ENCODE results near the gene DUSP1. TPM values are rescaled to one million over a fixed set of nuclear protein-coding genes. Genes with fewer than 3 reads are reported as not detected.

DUSP1 gene
- total RNA-seq, 1 experiment from 2014 or later: 99.2 TPM

DNA sequence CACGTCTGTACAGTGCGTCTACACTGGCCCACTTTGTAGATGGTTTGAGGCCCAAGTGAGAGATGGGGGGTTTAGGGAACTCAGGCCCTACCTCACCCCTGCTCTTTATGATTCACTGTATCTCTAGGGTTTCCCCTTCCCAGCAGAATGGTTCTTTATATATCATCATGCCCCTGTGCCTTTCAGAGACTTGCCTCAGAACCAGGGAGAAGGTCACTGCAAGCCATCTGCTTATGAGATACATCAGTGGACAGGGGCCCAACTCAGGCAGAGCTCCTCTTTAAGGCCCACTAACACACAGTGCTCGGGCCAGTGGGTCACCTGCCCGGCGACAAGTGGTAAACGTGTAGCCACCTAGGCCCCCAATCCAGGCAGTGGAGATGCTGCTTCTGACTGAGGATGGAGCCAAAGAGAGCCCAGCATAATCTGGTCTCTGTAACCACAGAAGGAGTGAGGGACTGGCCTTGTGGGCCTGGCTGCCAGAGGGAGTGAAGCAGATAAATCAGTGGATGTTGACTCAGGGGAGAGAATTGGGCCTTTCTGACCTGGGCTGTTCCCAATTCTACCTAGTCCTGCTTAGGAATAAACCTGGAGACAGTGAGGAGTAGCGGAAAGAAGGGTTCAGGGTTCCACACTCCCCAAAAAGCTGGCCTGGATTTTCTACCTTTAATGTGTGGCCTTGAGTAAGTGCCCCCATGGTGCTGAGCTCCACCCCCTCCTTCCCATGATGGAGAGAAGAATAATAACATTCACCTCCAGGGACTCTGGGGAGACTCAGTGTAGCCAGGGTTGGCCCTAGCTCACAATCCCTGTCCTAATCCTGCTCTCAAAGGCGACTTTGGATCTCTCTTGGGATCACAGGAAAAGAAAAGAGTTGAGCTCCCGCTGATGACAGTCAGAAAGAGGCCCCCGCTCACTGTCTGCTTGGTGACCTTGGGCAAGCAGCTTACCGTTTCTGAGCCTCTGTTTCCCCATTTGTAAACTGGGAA lies 2.8 kb upstream of the DUSP1 start:
- Histone ChIP-seq H3K36me3 (peaks cover 20% of the 10 kb centered on the region), H3K4me3 (no peak overlapping the region), H3K27me3 (no peaks in the 10 kb centered on the region), H3K9me3 (peaks cover 2% of the 10 kb centered on the region; the same call in 1 of the 2 replicates)
- no peak for DNase-seq

DNA sequence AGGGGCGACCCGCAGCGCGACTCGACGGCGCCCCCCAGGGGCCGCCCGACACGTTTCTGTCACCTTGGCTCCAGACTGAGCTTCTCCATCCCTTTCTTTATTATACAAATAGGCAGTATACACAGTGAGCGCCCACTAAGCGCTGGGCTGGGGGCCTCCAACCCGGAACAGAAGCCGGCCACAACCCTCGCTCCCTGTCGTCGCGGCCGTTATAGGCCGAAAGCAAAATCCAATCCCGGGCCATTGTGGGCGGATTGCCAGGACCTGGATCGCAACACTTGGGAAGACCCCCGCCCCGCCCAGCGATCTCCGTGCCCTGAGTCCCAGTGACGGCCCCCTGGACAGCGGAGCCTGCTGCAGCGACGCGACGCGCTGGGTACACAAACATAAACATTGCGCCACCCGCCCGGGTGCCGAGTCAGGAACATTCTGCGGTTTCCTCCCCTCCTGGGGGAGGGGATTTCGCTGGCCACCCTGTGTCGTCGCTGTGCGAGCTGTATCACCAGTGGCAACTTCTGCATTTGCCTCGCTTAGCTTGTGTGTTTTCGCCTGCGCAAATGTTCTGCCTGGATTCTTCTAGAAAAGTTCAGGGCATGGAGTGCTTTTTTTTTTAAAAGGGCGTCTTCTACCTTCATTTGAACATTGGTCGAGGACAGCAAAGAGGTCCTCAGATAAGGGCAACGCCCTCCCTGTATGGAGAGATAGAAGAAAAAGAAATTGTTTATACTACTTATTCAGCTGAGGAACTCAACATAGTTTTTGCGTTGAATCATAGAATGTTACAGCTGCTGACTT lies 1.3 kb upstream of the DUSP1 start:
- H3K9me3 ChIP-seq: peaks cover 2% of the 10 kb centered on the region; the same call in 1 of the 2 replicates
- DNase-seq: peak; percentile 75
- no peaks in the 10 kb centered on the region for H3K27me3 ChIP-seq
- peaks cover 34% of the 10 kb centered on the region for H3K36me3 ChIP-seq
- H3K4me3 ChIP-seq: no peak overlapping the region; the same call in none of the 2 replicates

DNA sequence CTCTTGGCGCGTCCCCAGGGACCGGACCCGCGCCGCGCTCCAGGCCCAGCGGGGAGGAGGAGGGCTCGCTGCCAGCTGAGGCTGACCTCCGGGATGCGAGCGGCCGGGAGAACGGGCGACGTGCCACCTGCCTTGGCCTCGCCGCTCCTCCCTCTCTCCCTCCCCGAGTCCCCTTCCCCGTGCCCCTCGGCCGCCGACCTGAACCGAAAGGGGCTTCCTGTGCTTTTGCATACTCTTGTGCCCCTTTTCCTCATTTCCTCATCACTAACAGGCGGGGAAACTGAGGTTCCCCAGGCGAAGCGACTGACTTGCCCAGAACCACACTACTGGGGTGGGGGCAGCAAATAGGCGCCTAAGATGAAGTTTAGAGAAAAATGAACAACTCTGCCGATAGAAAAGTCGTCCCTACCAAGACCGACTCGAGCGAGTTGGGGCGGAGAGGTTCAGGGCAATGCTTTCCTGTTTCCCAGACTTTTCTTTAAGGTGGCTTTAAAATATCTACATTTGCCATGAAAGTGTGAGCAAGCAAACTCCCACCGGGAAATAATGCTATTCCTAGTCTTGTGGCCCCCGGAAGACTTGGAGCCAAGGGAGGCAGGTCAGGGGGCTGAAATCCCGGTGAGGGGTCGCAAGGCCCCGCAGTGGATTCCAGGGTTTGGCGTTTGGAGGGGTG lies 580 bp upstream of the DUSP1 start:
- Histone ChIP-seq H3K4me3 (peak overlapping the region; percentile 96), H3K9me3 (peaks cover 2% of the 10 kb centered on the region; the same call in 1 of the 2 replicates), H3K27me3 (no peaks in the 10 kb centered on the region), H3K36me3 (peaks cover 40% of the 10 kb centered on the region)
- DNase-seq: peak; percentile 66

DNA sequence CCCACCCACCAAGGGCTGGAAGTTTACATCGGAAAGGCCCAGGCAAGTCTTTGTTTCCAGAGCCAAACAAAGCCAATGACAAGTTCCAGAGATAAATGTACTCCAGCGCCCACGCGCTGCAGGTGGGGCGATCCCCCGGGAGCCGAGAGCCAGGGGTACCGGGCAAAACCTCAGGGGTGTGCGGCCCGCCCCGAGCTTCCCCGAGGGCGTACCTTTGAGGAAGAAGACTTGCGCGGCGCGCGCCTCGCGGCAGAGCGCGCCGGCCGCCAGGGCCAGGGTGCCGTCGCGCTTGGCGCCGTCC lies 671 bp downstream of the DUSP1 start:
- no peaks in the 10 kb centered on the region for H3K27me3 ChIP-seq
- H3K4me3 ChIP-seq: peak overlapping the region; percentile 96
- H3K36me3 ChIP-seq: peaks cover 40% of the 10 kb centered on the region
- no peak for DNase-seq
- peaks cover 2% of the 10 kb centered on the region; the same call in 1 of the 2 replicates for H3K9me3 ChIP-seq

DNA sequence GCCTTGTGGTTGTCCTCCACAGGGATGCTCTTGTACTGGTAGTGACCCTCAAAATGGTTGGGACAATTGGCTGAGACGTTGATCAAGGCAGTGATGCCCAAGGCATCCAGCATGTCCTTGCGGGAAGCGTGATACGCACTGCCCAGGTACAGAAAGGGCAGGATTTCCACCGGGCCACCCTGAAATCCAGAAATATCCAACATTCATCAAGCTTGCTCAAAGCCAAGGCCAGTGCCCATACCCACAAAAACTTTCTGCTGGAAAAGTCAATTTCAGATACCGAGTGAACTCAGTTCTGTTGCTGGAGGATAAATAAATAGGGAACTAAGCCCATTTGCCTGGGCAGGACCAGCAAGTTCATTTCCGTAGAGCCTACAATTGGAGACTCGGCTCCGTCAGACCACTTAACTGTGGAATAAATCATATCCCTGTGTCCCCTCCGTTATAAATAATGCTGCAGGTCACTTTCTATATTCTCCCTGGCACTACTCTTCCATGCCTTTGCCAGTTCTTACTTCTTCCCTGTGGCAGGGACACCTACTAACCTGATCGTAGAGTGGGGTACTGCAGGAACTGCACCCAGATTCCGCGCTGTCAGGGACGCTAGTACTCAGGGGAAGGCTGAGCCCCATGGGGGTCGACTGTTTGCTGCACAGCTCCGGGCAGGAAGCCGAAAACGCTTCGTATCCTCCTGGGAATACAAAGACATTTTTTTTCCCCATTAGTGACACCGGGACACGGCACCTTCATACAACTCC lies 1.2 kb downstream of the DUSP1 start:
- Histone ChIP-seq H3K4me3 (peak overlapping the region; percentile 96), H3K27me3 (no peaks in the 10 kb centered on the region), H3K36me3 (peaks cover 40% of the 10 kb centered on the region), H3K9me3 (peaks cover 2% of the 10 kb centered on the region; the same call in 1 of the 2 replicates)
- DNase-seq: no peak

DNA sequence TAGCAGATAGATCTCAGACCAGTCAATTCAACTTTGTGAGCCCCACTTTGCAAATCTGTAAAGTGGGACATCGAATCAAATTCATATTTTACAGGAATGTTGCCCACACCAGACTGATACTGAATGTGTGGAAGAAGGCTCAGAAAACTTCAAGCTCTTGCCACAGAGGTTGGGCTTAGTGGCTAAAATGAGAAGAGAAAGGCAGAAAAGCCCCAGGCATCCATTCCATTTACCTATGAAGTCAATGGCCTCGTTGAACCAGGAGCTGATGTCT lies 1.7 kb downstream of the DUSP1 start:
- H3K36me3 ChIP-seq: peaks cover 40% of the 10 kb centered on the region

DNA sequence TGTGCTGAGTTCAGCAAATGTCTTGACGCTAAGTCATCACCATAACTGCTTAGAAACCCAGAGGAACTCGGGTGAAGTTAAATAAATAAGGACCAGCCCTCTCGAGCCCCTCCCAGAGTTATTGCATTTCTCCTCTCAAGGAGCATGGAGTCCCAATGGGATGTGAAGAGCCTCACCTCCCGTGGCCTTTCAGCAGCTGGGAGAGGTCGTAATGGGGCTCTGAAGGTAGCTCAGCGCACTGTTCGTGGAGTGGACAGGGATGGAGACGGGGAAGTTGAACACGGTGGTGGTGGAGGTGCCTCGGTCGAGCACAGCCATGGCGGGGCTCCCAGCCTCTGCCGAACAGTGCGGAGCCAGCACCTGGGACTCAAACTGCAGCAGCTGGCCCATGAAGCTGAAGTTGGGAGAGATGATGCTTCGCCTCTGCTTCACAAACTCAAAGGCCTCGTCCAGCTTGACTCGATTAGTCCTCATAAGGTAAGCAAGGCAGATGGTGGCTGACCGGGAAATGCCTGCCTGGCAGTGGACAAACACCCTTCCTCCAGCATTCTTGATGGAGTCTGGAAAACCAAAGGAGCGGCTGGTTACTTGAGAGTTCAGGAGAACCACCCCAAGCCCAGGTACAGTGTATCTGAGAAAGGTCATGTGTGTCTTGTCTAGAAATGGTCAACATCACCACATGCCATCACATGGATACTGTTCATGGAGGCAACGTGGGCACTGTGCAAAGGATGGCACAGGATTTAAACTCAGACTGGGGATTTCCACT lies 2.2 kb downstream of the DUSP1 start:
- H3K27me3 ChIP-seq: no peaks in the 10 kb centered on the region
- no peak for DNase-seq
- H3K9me3 ChIP-seq: peaks cover 2% of the 10 kb centered on the region; the same call in 1 of the 2 replicates
- peaks cover 40% of the 10 kb centered on the region for H3K36me3 ChIP-seq
- peak overlapping the region; percentile 96 for H3K4me3 ChIP-seq

More for the DNA sequence above, 1.7 kb downstream of the DUSP1 start:
- peaks cover 2% of the 10 kb centered on the region; the same call in 1 of the 2 replicates for H3K9me3 ChIP-seq
- DNase-seq: no peak
- no peaks in the 10 kb centered on the region for H3K27me3 ChIP-seq
- H3K4me3 ChIP-seq: peak overlapping the region; percentile 96

DNA sequence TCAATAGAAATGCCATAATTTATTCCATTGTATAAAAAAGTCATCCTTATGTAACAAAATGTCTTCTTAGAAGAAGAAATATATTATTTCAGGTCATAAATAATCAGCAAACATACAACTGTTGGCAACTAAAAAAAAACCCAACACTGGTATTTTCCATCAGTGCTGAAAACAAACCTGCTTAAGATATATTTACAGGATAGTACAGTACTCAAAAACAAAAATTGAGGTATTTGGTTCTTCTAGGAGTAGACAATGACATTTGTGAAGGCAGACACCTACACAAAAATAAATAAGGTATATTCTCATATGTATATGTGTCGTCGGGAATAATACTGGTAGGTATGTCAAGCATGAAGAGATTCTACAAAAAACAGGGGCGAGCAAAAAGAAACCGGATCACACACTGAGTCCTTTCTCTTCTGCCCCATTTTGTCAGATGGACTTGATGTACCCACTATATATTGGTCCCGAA lies 2.9 kb downstream of the DUSP1 start:
- no peak for DNase-seq
- H3K4me3 ChIP-seq: peak overlapping the region; percentile 96
- H3K9me3 ChIP-seq: peaks cover 2% of the 10 kb centered on the region; the same call in 1 of the 2 replicates
- H3K36me3 ChIP-seq: peaks cover 40% of the 10 kb centered on the region
- H3K27me3 ChIP-seq: no peaks in the 10 kb centered on the region

DNA sequence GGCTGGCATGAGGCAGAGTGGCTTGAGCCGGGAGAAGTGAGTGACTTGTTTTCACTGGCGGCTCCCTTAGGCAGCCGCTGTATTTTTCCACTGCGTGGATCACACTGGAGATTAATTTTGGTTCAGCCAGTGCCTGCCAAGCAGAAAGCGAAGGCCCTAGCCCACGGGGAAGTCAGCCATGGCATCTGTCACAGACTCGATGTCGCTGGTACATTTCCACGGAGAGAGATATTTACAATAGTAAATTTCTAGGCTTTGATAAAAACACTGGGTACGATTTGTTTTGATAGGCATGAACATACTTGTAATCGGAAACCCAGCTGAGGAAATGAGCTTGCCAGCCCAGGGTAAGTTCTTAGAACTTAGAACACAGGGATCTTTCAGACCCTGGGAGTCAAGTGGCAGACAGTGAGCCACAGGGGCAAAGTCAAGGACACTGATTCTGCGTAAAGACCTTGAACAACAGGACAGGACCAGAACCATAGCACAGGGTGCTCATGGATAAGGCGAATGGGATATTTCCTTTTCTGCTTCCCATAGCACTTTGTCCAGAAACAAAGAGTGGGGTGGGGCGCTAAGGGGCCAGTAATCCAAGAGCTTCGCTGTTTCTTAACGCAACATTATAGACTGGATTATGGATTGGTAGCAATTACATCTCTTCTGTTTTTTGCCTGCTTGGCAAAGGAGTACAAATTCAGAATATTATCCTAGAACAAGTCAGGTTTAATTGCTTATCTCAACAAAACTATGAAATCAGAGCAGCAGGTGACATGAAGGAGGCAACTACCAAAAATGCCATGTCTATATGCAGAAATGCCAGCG lies 4.5 kb downstream of the DUSP1 start:
- H3K27me3 ChIP-seq: no peaks in the 10 kb centered on the region
- H3K36me3 ChIP-seq: peaks cover 40% of the 10 kb centered on the region
- peak overlapping the region; percentile 1; the same call in 1 of the 2 replicates for H3K4me3 ChIP-seq
- H3K9me3 ChIP-seq: peaks cover 2% of the 10 kb centered on the region; the same call in 1 of the 2 replicates
- peak; percentile 59 for DNase-seq

DNA sequence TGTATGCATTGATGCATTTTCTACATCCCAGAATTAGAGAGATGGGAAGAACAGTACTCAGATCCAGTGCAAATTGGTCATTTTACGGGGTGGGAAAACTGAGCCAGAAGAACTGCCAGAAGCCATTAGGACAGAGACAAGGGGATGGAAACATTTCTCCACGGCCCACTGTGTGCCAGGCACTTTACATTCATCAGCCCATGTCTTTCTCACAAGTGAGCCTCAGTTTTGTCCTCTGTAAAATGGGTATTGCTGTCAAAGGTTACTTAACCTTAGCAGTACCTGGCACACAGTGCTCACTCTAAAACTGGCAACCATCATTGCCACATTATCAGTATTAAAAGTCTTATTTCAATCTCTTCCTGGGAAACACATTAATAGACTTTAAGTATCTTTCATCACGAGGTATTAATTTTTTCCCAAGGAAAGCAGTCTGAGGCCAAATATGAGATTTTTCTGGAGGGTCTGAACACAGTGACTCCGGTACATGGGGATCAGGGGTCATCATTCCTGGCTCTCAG lies 5.2 kb downstream of the DUSP1 start:
- H3K4me3 ChIP-seq: peak overlapping the region; percentile 41
- no peak for DNase-seq
- H3K36me3 ChIP-seq: peaks cover 39% of the 10 kb centered on the region
- H3K9me3 ChIP-seq: peaks cover 2% of the 10 kb centered on the region; the same call in 1 of the 2 replicates
- no peaks in the 10 kb centered on the region for H3K27me3 ChIP-seq

DNA sequence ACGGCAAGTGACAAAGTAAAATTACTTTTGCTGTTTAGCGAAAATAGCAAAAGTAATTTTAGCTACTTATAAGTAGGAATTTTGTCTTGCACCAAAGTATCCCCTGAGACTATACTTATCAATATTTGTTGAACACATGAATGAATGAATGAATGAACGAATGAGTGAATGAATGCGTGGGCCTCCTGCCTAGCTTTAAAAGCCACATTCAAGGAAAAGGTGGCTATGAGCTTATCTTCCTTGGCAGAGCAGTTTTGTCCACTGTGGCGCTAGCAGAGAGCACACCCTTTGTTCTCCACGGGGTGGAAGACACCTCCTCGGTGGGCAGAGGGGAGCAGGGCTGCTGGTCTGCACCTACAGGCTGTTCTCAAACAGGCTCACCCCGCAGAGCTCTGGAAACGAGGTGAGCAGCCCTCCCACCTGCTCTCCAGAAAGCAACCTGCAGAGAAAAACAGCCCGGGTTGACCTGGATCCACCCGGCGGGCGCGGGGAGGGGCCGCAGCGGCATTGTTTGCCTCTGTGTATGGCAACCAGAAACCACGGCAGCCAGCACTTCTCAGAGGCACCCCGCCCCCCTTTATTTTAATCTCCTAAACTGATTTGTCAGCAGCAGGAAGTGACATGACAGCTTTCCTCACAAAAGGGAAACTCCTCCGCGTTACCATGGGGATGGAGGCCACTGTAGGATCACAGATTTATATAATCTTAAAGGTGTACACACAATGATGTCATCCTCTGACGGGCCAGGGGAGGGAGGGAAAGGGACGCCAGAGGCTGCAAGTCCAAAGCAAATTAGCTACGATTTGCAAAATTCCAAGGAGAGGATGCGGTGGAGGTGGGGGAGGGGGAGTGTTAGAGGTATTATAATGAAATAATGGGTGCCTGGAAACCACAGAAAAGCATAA lies 5.9 kb downstream of the DUSP1 start:
- H3K36me3 ChIP-seq: peaks cover 34% of the 10 kb centered on the region

DNA sequence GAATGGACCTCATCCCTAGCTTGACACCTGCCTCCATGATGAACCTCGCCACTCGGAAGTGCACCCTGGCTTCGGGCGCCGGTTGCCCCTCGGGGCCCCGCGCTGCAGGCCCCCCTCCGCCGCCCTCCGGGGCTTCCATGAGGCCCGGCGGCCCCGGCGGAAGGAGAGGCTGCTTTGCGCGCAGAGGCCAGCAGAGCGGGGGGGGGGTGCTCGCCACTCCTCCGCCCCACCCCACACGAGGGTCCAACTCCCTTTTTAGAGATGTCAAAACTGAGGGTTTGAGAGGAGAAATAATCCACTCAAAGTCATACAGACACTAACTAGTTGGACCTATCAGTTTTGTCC lies 7.9 kb downstream of the DUSP1 start:
- no peak overlapping the region for H3K4me3 ChIP-seq
- H3K36me3 ChIP-seq: peaks cover 14% of the 10 kb centered on the region
- no peak for DNase-seq
- H3K9me3 ChIP-seq: peaks cover 8% of the 10 kb centered on the region
- H3K27me3 ChIP-seq: no peaks in the 10 kb centered on the region

More for the DNA sequence above, 5.9 kb downstream of the DUSP1 start:
- H3K9me3 ChIP-seq: peaks cover 6% of the 10 kb centered on the region
- peak overlapping the region; percentile 41 for H3K4me3 ChIP-seq
- H3K27me3 ChIP-seq: no peaks in the 10 kb centered on the region
- peak; percentile 99 for DNase-seq

DNA sequence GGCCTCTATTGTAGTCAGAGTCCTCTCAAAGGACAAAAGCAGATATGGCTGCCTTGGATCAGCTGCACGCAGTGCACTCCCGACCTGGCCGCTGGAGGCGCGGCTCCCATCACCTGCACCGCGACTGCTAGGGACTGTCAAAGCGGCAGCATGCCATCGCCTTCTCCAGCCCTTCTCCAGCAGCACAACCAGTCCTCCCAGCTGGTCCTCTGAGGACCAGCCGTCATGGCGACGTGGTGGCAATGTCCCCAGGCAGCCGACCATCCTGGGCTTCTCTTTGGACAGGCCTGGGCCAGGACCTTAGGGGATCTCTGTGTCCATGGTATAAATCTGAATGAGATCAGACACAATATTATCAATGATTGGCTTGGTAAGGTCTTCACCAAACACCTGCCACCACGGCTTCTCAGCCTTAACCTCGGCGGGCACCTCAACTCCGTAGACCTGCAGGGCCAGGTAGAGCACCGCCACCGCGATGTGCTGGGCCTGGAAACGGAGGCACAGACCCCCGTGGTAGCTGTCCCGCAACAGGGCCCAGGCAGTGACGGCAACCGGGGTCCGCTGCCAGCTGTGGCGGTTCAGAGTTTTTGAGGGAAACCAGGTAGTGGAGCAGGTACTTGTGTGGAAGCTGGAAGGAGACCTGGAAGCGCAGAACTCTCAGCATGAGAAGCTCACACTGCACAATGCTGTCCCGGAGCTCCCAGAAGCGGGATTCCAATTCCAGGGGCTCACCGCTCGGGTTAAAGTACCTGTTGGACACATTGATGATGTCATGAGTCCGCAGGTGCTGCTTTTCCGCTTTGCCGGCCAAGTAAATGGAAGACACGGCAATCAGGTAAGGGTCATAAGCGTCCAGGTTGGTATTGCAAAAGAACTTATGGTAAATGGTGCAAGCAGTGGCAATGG lies 8.5 kb downstream of the DUSP1 start:
- Histone ChIP-seq H3K4me3 (no peak overlapping the region), H3K27me3 (no peaks in the 10 kb centered on the region), H3K36me3 (peaks cover 7% of the 10 kb centered on the region), H3K9me3 (peaks cover 8% of the 10 kb centered on the region)
- no peak for DNase-seq
